GM19025 (cell line): ENCODE measurements around the gene PINLYP.
"Not testable (repeated sequence)": the region's sequence is repeated elsewhere in the genome, so short reads cannot be mapped to it uniquely, and the experiment has no call there.

Experiments used
- ATAC-seq: cut with Tn5 transposase; IDR thresholded peaks from one replicate; pipeline ENCODE4 v1.9.1; 2021; ENCODE audit warnings: mild to moderate bottlenecking, low read depth, moderate library complexity; ENCODE audit not compliant: unreplicated experiment

The PINLYP gene

DNA sequence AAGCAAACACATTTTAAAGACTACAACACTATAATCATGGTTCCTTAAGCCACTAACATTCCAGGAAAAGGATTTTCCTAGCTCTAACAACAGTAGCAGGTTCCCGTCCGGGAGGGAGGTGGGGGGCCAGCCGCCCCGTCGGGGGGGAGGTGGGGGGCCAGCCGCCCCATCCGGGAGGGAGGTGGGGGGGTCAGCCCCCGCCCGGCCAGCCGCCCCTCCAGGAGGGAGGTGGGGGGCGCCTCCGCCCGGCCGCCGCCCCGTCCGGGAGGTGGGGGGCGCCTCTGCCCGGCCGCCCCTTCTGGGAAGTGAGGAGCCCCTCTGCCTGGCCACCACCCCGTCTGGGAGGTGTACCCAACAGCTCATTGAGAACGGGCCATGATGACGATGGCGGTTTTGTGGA lies 27.7 kb upstream of the PINLYP start:
- not testable (repeated sequence) for ATAC-seq

DNA sequence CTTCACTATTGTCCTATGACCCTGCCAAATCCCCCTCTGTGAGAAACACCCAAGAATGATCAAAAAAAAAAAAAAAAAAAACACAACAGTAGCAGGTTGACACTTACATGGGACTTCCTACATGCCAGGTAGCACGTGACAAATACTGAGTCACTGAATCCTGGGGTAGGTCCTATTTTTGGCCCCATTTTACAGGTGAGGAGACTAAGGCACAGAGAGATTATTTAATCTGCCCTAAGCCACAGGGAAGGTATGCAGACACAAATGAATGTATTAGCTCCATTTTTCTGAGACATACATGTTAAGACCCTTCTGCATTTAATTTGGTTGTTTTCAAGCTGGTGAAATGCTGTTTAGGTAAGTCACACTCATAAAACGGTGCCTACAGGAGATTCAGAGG lies 26.9 kb upstream of the PINLYP start:
- no peak for ATAC-seq

DNA sequence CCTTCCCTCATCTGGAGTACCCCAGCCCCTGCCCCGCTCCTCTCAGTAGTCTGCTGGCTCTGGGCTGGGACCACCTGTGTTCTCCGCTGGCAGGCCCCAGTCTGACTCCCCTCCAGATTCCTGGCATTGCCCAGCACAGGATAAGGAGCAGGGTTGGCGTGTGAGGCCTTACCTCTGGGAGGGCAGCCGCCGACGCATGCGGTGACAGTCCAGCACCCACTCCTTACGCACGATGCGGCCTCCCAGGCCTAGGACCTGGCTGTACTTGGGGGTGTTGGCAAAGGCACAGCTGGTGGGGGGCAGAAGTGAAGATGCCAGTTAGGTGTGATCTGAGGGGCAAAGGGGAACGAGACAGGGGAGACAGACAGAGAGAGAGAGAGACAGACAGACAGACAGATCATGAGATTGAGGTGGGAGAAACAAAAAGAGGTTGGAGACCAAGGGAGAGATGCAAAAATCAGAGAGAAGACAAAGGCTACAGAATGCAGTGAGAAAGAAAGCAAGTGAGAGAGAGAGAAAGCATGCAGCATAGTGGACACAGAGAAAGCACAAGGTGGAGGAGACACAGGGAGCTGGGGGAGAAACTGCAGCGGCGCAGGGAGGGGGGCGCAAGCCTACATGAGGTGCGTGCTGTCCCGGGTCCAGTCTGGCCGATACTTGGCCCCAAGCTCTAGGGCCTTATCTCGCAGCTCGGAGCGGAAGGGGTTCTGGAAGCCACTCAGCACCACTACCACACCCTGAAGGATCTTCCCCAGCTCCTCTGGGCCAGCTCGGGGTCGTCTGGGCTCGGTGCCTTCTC lies 24.0 kb upstream of the PINLYP start:
- ATAC-seq: no peak

DNA sequence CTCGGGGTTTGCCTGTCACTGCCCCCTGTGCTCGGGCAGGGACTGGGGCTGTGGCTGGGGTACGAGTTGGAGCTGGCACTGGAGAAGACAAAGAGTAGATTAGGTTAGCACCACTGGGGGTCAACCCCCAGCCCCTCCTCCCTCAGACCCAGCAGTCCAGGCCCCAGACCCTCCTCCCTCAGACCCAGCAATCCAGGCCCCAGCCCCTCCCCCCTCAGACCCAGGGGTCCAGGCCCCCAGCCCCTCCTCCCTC lies 23.5 kb upstream of the PINLYP start:
- ATAC-seq: no peak

DNA sequence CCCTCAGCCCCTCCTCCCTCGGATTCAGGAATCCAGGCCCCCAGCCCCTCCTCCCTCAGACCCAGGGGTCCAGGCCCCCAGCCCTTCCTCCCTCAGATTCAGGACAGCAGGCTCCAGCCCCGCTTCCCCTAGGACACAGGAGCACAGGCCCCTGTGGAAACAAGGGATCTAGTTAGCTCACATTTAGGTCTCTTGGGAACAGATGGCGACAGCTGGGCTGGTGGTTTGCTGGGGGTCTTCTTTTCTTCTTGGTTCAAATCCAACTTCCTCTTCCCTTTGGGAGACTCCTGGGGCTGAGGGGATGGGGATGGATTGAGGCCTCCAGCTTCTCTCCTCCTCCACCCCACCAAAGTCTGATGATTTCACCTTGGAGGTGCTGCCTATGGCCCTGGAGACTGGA lies 23.0 kb upstream of the PINLYP start:
- ATAC-seq: no peak

DNA sequence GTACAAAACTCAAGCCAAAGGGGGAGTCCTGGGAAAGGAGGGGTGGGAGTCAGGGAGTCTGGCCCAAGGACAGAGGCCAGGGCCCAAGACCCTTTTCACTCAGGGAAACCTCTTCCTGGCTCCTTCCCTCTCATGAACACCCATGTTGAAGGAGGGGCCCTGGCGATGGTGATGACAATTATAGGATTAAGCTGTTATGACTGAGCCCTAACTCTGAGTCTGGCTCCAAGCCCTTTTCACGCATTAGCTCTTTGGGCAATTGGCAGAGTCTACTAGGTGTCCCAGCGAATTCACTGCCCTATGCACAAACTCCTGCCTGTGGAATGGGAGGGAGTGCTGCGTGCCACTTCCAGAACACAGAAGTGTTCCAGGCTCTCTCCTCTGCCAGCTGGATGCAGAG lies 21.9 kb upstream of the PINLYP start:
- no peak for ATAC-seq

DNA sequence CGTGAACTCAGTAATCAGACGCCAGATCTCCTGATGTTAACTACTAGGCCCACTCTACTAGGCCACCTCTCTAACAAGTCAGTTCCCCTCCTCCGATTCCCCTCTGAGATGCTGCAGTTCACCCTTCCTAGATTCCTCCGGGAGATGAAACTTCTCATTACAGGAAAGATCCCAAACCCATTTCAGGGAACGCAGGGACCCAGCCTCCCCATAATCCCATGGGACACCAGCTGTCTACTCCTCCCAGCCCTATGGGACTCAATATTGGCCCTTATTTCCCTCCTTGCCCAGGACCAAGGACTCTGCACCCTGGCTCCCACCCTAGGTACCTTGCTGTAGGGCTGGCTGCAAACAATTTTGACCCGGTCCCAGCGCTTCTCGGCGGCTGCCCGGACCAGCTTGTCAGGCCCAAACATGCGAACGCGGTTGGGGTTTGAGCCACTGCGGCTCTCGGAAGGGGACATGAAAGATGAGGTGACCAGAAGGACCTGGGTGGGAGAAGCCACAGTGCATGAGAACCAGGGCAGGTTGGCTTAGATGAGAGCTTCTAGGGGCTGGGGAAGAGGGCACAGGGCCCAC lies 21.2 kb upstream of the PINLYP start:
- ATAC-seq: no peak

DNA sequence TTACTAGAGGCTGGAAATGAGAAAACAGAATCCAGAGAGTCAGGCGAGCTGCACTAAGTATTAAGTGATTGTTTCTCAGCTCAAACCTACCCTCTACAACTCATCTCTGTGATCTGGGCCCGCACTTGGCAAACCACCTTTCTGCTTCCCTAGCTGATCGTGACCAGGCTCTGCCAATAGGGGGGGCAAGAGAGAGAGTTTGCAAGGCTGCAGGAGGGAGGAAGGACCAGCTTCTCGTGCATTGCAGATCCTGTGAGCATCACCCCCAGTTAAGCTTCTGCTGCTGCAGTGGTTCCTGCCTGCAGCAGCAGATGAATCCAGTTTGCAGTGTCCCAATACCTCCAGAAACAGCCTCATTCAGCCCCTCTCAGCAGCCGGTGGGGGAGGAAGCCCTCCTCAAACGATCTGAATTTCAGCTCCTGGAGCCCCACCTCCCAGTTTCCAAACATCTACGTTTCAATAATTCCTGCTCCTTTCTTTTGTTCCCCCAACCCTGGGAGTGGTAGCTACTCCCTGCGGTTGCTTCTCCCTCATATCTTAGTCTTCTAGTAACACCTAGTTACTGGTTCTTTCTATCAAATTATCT lies 20.3 kb upstream of the PINLYP start:
- no peak for ATAC-seq

DNA sequence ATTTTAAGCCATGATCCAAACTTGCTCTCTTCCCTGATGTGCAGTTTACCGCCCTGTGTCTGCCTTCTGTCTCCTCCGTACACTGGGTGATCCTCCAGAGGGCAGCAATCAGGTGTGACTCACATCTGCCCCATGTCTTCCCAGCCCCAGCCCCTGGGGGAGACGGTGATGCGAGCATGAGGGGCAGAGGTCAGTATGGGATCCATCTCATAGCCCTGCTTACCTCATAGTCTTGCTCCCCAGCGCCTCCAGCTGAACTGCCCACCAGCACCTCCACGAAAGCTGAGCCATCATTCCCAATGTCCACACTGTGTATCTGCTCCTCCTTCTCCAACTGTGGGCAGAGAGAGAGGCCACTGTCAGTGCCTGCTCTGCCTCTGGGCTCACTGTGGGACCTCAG lies 14.9 kb upstream of the PINLYP start:
- no peak for ATAC-seq

DNA sequence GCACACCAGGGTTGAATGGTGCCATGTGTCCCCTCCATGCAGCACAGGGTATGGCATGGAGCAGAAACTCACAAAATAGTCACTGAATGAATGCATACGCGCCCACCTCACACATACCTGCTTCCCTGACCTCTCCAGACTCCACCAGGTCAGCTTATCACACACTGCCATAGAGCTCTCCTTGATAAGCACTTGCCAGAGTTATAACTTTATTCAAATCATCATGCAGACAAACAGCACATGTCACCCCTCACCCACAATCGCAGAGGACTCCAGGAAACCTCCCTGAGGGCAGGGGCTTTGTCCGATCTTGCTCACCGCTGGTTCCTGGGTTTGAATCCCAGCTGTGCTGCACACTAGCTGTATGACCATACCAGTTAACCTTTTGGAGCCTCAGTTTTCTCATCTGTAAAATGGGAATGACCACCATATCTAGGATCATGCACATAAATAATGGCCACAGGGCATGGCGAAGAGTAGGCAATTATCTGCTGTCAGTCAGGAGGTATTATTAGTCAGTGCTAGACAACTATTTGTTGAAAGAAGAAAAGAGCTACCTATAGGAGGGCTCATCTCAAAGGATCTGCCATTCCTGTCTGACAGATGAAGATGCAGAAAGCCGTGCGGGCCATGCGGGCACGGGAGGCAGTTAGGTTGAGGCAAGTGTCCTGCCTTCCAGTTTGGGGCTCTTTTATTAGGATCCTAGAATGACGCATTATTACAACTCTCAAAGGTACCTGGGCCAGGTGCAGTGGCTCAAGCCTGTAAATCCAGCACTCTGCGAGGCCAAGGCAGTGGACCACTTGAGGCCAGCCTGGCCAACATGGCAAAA lies 14.2 kb upstream of the PINLYP start:
- no peak for ATAC-seq

DNA sequence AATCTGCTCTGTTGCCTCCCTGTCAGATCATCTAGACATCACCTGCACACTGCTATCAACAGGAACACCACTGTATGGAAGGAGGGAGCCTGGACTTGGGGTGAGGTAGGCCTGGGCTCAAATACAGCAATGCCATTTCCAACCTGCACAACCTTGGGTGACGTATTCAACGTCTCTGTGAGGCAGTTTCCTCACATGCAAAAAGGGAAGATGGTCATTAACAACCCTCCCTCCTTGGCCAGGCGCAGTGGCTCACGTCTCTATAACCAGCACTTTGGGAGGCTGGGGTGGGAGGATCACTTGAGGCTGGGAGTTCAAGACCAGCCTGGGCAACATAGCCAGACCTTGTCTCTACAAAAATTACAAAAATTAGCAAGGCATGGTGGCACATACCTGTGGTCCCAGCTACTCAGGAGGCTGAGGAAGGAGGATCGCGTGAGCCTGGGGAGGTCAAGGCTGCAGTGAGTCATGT lies 13.3 kb upstream of the PINLYP start:
- no peak for ATAC-seq

DNA sequence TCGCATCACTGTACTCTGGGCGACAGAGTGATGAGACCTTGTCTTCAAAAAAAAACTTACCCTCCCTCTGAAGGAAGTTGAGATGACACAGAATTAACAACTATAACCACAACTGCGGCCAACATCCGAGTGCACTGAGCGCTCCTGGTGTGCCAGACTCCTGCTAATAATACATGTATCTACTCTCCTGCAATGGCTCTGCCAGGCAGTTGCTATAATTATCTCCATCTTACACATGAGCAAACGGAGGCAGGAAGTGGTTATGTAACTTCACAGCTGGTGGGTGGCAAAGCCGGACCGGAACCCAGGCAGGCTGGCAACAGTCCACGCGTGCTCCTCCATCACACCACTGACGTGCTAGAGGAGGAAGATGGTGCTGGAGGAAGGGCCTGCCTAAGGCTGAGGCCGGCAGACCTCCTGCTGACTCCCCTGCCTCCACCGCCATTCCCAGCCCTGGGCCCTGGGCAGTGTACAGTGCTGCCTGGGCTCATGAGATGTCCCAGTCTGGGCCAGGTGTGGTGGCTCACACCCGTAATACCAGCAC lies 12.8 kb upstream of the PINLYP start:
- peak; percentile 69 for ATAC-seq

DNA sequence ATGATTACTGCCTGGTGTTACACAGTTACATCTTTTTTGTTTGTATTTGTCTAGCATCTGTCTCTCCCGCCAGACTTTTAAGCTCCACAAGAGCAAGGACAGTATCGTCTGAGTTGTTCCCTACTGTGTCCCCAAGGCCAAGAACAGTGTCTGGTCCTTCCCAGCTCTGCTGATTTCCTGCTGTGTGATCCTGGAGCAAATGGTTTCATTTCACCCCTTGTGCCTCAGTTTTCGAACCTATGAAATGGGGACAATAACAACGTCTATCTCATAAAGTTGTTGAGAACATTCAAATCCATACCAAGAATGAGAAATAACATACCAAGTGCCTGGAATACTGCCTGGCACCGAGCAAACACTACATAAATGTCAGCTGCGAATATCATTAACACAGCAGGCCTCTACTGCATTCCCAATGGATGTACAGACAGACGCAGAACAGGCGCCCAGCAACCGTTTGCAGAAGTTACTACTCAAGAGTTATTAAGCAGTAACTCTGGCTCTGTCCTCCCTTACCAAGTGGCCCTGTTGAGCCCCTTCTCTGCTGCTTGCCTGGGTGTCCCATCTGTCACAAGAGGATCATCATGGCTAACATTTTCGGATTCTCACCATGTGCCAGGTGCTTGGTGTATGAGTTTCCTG lies 11.7 kb upstream of the PINLYP start:
- ATAC-seq: no peak

DNA sequence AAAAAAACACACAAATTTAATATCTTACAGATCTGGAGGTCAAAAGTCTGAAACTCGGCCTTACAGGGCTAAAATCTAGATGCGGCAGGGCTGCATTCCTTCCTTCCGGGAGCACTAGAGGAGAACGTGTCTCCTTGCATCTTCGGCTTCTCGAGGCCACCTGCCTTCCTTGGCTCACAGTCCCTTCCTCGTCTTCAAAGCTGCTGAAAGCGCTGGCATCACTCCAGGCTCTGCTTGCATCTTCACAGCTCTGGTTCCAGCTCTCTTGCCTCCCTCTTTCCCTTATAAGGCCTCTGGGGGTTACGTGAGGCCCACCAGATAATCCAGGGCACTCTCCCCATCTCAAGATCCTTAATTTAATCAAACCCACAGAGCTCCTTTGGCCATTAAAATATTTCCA lies 10.8 kb upstream of the PINLYP start:
- no peak for ATAC-seq

DNA sequence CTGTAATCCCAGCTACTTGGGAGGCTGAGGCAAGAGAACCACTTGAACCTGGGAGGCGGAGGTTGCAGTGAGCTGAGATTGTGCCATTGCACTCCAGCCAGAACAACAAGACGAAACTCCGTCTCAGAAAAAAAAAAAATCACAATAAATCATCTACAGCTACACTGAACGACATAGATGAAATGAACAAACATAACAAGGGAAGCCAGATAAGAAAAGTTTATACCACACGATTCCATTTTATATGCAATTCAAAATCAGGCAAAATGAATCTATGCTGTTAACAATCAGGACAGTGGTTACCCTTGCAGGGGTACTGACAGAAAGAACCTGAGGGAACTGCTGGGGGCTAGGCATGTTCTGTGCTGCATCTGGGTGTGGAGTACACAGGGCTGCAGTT lies 5.9 kb upstream of the PINLYP start:
- ATAC-seq: no peak

DNA sequence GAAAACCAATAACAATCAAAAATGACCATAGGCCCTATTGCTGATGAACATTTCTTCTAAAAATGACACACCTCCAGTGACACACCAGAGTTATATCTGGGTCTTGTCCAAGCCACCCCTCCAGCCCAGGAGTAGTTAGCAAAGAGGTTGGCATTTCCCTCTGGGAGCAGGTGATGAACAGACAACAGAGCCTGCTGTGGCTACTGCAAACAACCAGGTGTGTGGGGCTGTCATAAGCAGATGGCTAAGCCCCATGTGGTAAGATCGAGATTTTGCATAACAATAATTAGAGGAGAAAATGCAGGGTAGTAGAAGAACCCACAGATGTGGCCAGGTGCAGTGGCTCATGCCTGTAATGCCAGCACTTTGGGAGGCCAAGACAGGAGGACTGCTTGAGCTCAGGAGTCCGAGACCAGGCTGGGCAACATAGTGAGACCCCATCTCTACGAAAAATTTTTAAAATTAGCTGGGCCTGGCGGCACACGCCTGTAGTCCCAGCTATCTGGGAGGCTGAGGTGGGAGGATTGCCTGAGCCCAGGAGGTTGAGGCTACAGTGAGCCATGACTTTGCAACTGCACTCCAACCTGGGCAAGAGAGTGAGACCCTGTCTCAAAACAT lies 5.3 kb upstream of the PINLYP start:
- ATAC-seq: no peak

DNA sequence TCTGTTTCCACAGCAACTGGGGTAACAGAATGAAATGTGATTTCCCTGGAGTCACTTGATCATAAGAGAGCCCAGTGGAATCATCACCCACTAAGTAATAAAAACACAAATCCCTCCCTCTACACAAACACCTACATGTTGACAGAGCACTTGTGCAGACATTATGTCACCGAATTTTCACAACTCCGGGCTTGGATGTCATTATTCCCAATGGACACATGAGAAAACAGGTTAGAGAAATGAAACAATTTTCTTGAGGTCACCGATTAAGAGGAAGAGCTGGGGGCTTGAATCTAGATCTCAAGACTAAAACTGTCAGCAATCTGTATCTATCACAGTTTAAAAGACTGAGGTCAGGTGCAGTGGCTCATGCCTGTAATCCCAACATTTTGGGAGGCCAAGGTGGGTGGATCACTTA lies 3.4 kb upstream of the PINLYP start:
- ATAC-seq: no peak

DNA sequence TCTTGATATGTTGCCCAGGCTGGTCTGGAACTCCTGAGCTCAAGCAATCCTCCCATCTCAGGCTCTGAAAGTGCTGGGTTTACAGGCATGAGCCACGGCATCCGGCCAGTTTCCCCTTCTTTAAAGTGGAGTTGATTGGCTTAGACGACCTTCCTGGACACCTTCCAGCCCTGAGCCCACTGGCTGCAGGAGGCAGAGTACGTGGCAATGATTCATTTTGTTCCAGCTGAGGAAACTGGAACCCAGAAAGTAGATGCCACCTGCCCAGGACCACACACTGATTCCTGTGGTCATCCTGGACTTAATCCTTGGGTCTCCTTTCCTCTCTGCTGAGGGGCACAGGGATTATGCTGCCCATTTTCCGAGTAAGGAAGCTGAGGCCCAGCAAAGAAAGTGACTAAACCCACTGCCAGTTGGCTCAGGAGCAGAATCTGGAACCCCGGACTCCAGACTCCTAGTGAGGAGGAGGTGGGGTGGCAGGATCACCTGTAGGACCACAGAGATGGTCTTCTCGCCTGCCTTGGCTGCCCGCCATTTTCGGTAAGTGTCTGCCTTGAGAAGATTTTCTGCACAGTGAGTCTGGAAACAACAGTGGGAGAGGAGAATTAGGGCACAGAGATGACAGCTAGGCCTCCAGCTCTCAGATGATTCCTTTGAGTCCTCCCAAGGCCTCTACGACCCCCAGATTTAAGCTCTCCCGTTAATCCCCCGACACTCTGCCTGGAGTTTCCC lies 1.0 kb upstream of the PINLYP start:
- ATAC-seq: no peak
